GM12878 (cell line): ENCODE measurements around the gene FOXL1. TPM values are rescaled to one million over a fixed set of nuclear protein-coding genes. Genes with fewer than 3 reads are reported as not detected.

ENCODE experiments used
- ATAC-seq: fragments of 200-7000 bp; cut with Tn5 transposase; 3 replicates; pipeline ENCODE4 v1.9.1; 2020; ENCODE audit warnings: mild to moderate bottlenecking, moderate library complexity
- BruUV-seq: library from RNA; stranded (reverse); fragments of 400-500 nt; replicated peaks from 2 replicates; lab custom pipeline; 2021; lab: Mats Ljungman, UMichigan
- CTCF ChIA-PET: fragments of 300-600 bp; sonication (Branson Sonifier 250); formaldehyde crosslinking; extraction: SDS; loops from one replicate; lab custom pipeline; 2021; ENCODE audit warnings: inconsistent platforms; lab: Yijun Ruan, JAX
- POLR2A ChIA-PET: fragments of 350-600 bp; formaldehyde crosslinking; extraction: SDS; loops from one replicate; lab custom pipeline; 2021; ENCODE audit warnings: inconsistent platforms; lab: Charles Lee
- RAD21 ChIA-PET: fragments of 300-600 bp; sonication (Branson Sonifier 250); formaldehyde crosslinking; loops from one replicate; lab custom pipeline; 2023; ENCODE audit warnings: antibody characterized with exemption; ENCODE audit not compliant: unreplicated experiment; lab: Charles Lee
- SMC1A ChIA-PET: fragments of 300-600 bp; sonication (Branson Sonifier 250); formaldehyde crosslinking; loops from one replicate; lab custom pipeline; 2023; ENCODE audit not compliant: unreplicated experiment, uncharacterized antibody; lab: Charles Lee
- DNase-seq: peaks from one replicate; pipeline ENCODE4 v3.0.0-alpha.2; 2011; ENCODE audit warnings: low read depth, low spot score
- FAIRE-seq: peaks from 3 replicates; lab custom pipeline; 2011; peaks lifted over from hg19 to GRCh38; lab: Jason Lieb, UNC
- H2AFZ ChIP-seq: 2 replicates; pipeline ENCODE4 v1.6.0; 2011; ENCODE audit warnings: low read depth, low read length, control low read depth; ENCODE audit not compliant: control insufficient read depth
- H3K27ac ChIP-seq: 2 replicates; pipeline ENCODE4 v1.5.1; 2011; ENCODE audit warnings: control low read depth; ENCODE audit not compliant: control insufficient read depth, insufficient read depth
- H3K27me3 ChIP-seq, 2 experiments: replicated peaks in 1 of 2; 2 replicates each; pipeline versions ENCODE4 v1.6.0 to v1.6.1; 2011; ENCODE audit warnings: low read length in 1 of 2; ENCODE audit not compliant: control insufficient read depth in 2 of 2, insufficient read depth in 2 of 2
- H3K36me3 ChIP-seq, 2 experiments: 2 replicates each; pipeline ENCODE4 v1.5.1; 2011; ENCODE audit warnings: low read length in 1 of 2; ENCODE audit not compliant: control insufficient read depth in 2 of 2, insufficient read depth in 2 of 2
- H3K4me1 ChIP-seq: 2 replicates; pipeline ENCODE4 v1.6.1; 2011; ENCODE audit warnings: mild to moderate bottlenecking, low read length, moderate library complexity, mixed read lengths; ENCODE audit not compliant: control insufficient read depth, insufficient read depth
- H3K4me2 ChIP-seq: 2 replicates; pipeline ENCODE4 v1.6.0; 2011; ENCODE audit warnings: control low read depth; ENCODE audit not compliant: control insufficient read depth, insufficient read depth
- H3K4me3 ChIP-seq: fragments of 200-600 bp; sonication (generic); 2 replicates; pipeline ENCODE4 v1.5.1; 2016
- H3K79me2 ChIP-seq: 2 replicates; pipeline ENCODE4 v1.6.0; 2011; ENCODE audit warnings: low read length; ENCODE audit not compliant: control insufficient read depth, insufficient read depth
- H3K9ac ChIP-seq: 2 replicates; pipeline ENCODE4 v1.8.0; 2011; ENCODE audit warnings: low read length, control low read depth, mixed read lengths; ENCODE audit not compliant: control insufficient read depth, insufficient read depth
- H3K9me3 ChIP-seq: replicated peaks from 3 replicates; pipeline ENCODE4 v1.5.1; 2011; ENCODE audit warnings: mild to moderate bottlenecking, low read length; ENCODE audit not compliant: control insufficient read depth, insufficient read depth
- H4K20me1 ChIP-seq: 2 replicates; pipeline ENCODE4 v1.6.0; 2011; ENCODE audit not compliant: control insufficient read depth, insufficient read depth
- USF1 ChIP-seq: IDR thresholded peaks from 2 replicates; pipeline ENCODE4 v1.6.1; 2011; ENCODE audit warnings: borderline replicate concordance, low read depth, mild to moderate bottlenecking, moderate library complexity, mixed read lengths, low read length; ENCODE audit not compliant: insufficient read depth; ENCODE audit errors: extremely low read length
- ZBTB33 ChIP-seq: fragments of 450-650 bp; IDR thresholded peaks from 2 replicates; pipeline ENCODE4 v1.6.1; 2017; ENCODE audit warnings: mild to moderate bottlenecking
- WGBS: methylation state at CpG from one replicate; pipeline ENCODE4 v1.1.6; 2016; ENCODE audit warnings: low lambda C conversion rate; ENCODE audit not compliant: insufficient replicate concordance, insufficient coverage; ENCODE audit errors: missing lambda C conversion rate; 5-methylcytosine and 5-hydroxymethylcytosine counted together
- in situ Hi-C: fragments of 300-500 bp; cut with MboI; formaldehyde crosslinking; loops from 9 replicates; pipeline ENCODE4 v1.14.3; 2018; ENCODE audit warnings: mixed read lengths
- intact Hi-C: fragments of 100-400 bp; cut with micrococcal nuclease; formaldehyde crosslinking; loops from one replicate; pipeline ENCODE4 v1.14.2; 2022; ENCODE audit not compliant: unreplicated experiment
- polyA plus RNA-seq, 11 experiments: library from polyadenylated mRNA; depleted of rRNA in 4 of 11; unstranded in 6 of 11; stranded (reverse) in 5 of 11; fragments of >200 nt; fragmentation: Nextera tagmentation in 4 of 11; fragmentation: Illumina TruSeq in 1 of 11; extraction: Ambion mirVana in 4 of 11; extraction: Trizol in 1 of 11; gene quantifications; 1 replicate in 1 of 11; 2 replicates in 10 of 11; pipeline versions ENCODE4 v1.2.1 to v1.2.3, GENCODE V29; 2011 to 2016; ENCODE audit warnings: inconsistent platforms in 2 of 11, missing spikeins in 2 of 11, low read depth in 1 of 11
- total RNA-seq, 4 experiments: library from RNA; depleted of rRNA in 3 of 4; stranded (reverse); fragments of >200 nt in 3 of 4; fragmentation: Illumina TruSeq in 1 of 4; extraction: Trizol in 1 of 4; gene quantifications; 2 replicates each; pipeline versions ENCODE4 v1.2.1 to v1.2.3, GENCODE V29; 2013 to 2021

FOXL1 gene
- total and polyA plus RNA-seq, 10 of the 15 experiments (the other 5 are each of a cell fraction or from before 2014, with no cell fraction given): 0.05 TPM; not detected in 9

- intact Hi-C loops: no loop called here
- H3K27me3 ChIP-seq: no peaks in the 10 kb centered on the region
- no TSS peak for BruUV-seq
- H3K4me3 ChIP-seq: no peak overlapping the region
- no peaks in the 10 kb centered on the region for H4K20me1 ChIP-seq
- 90% methylated on average over 11 of the region's 11 CpGs for WGBS
- SMC1A ChIA-PET: no interaction called here
- POLR2A ChIA-PET: no interaction called here
- no peaks in the 10 kb centered on the region for H3K4me1 ChIP-seq
- ATAC-seq: no peak
- no peak for DNase-seq
- H3K4me2 ChIP-seq: no peak overlapping the region
- no peak for FAIRE-seq
- H3K79me2 ChIP-seq: no peaks in the 10 kb centered on the region
- RAD21 ChIA-PET: no interaction called here
- TF ChIP-seq ZBTB33 (no peak), USF1 (no peak)
- TF ChIP-seq, all 136 proteins: peak for 0
- no peaks in the 10 kb centered on the region for H3K9me3 ChIP-seq
- peaks cover 5 to 18% of the 10 kb centered on the region in 2 experiments for H3K36me3 ChIP-seq
- H2AFZ ChIP-seq: no peak overlapping the region
- CTCF ChIA-PET: interaction anchor here (1.0 kb wide), 1 partner anchor 17 kb away, joined by 3 read pairs; no protein-coding TSS in a partner anchor
- no peak overlapping the region for H3K27ac ChIP-seq
- in situ Hi-C loops: no loop called here
- H3K9ac ChIP-seq: no peak overlapping the region
These were observed 36.8 kb upstream of the FOXL1 start for GRCh38 chr16:86541560-86541959.
